Psoas muscle (tissue), 8 donors: ENCODE measurements around the gene MAP2K7. TPM values are rescaled to one million over a fixed set of nuclear protein-coding genes. Genes with fewer than 3 reads are reported as not detected.

Experiments used
- ATAC-seq, 4 donors: fragments of 200-7000 bp; cut with Tn5 transposase; one replicate each; pipeline ENCODE4 v1.9.1; 2020; ENCODE audit warnings: moderate library complexity in 3 of 4, mild to moderate bottlenecking in 2 of 4
- DNase-seq, 2 donors: peaks; one replicate each; pipeline ENCODE4 v3.0.0-alpha.2; 2020
- H3K27ac ChIP-seq: fragments of 200-600 bp; one replicate; pipeline ENCODE4 v1.8.0; 2022
- H3K27me3 ChIP-seq, 3 donors: fragments of 200-600 bp in 1 of 3; one replicate each; pipeline versions ENCODE4 v1.6.1 to v1.8.0; 2013 to 2022; ENCODE audit warnings: low read length in 2 of 3, mild to moderate bottlenecking in 2 of 3, moderate library complexity in 1 of 3; ENCODE audit not compliant: insufficient read depth in 3 of 3
- H3K36me3 ChIP-seq, 2 donors: fragments of 200-600 bp in 1 of 2; one replicate each; pipeline versions ENCODE4 v1.6.1 to v1.8.0; 2013 to 2022; ENCODE audit warnings: low read depth in 1 of 2, mild to moderate bottlenecking in 1 of 2, moderate library complexity in 1 of 2; ENCODE audit not compliant: insufficient read depth in 1 of 2
- H3K4me1 ChIP-seq: fragments of 200-600 bp; one replicate; pipeline ENCODE4 v1.8.0; 2022
- H3K4me3 ChIP-seq: fragments of 200-600 bp; one replicate; pipeline ENCODE4 v1.8.0; 2022; ENCODE audit warnings: mild to moderate bottlenecking
- H3K9me3 ChIP-seq: fragments of 200-600 bp; one replicate; pipeline ENCODE4 v1.8.0; 2022
- CTCF ChIP-seq: fragments of 200-600 bp; IDR thresholded peaks from one replicate; pipeline ENCODE4 v1.8.0; 2022; ENCODE audit warnings: antibody characterized with exemption
- WGBS, 3 donors: extraction: QIAGEN DNeasy Blood & Tissue Kit; methylation state at CpG; one replicate each; pipeline versions ENCODE4 v1.1.6 to v1.1.7; 2013; 5-methylcytosine and 5-hydroxymethylcytosine counted together
- intact Hi-C, 2 donors: fragments of 100-400 bp; cut with DNase I; formaldehyde crosslinking; loops; one replicate each; pipeline versions ENCODE4 v1.11.0 to v1.14.2; 2022
- polyA plus RNA-seq, 3 donors: library from polyadenylated mRNA; stranded (reverse); fragments of 200-250 nt; gene quantifications; one replicate each; pipeline ENCODE4 v1.2.3, GENCODE V29; 2013
- total RNA-seq, 4 donors: library from RNA; stranded (reverse); fragmentation: NEBNext Ultra II Directional in 2 of 4; extraction: Animal tissue kit (Norgen Biotek cat#: 25700) in 2 of 4; gene quantifications; one replicate each; pipeline versions ENCODE4 v1.2.1 to v1.2.4, GENCODE V29; 2021 to 2023
- donor health status: healthy with polysubstance abuse.
- donor health status: DM: no; HTN: no; CAD: no; lungs with moderate emphysema.
- donor health status: Bipolar disorder and iron deficiency.
- donor health status: healthy.
- donor health status: DM: yes; HTN: yes; CAD: no.
- donor health status: DM: no; HTN: no; CAD: no.
- donor health status: DM: no; HTN: no; CAD: no.
- donor health status: DM: yes; HTN: yes; CAD: no.

MAP2K7 gene
- total and polyA plus RNA-seq, 7 donors = 35.4 to 72.5 (median 43.9) TPM

- Histone ChIP-seq H3K4me1 (no peaks in the 10 kb centered on the region), H3K27ac (no peak overlapping the region), H3K27me3 (peaks cover 0 to 39% (median 19%) of the 10 kb centered on the region in 3 donors), H3K9me3 (no peaks in the 10 kb centered on the region), H3K4me3 (no peak overlapping the region), H3K36me3 (no peaks in the 10 kb centered on the region)
- intact Hi-C loops = no loop called here
- DNase-seq (no peak), ATAC-seq (no peak)
- 58 to 69% (median 65%) methylated on average over 6 of the region's 6 CpGs for WGBS, 3 donors
- TF ChIP-seq CTCF = no peak
Measured at GRCh38 chr19:7877249-7877836, 26.3 kb upstream of the MAP2K7 start.

- ATAC-seq = no peak
- no peak for TF ChIP-seq CTCF
- WGBS, 3 donors = 33 to 50% (median 35%) methylated on average over 16 to 18 of the region's 18 CpGs
- no peak for DNase-seq
- H3K4me1 ChIP-seq = no peaks in the 10 kb centered on the region
- H3K36me3 ChIP-seq = no peaks in the 10 kb centered on the region
- H3K4me3 ChIP-seq = no peak overlapping the region
- intact Hi-C loops = no loop called here
- no peak overlapping the region for H3K27ac ChIP-seq
- H3K9me3 ChIP-seq = no peaks in the 10 kb centered on the region
- peaks cover 0 to 21% (median 12%) of the 10 kb centered on the region in 3 donors for H3K27me3 ChIP-seq
Measured at GRCh38 chr19:7879111-7879807, 24.4 kb upstream of the MAP2K7 start.

GRCh38 chr19:7879836-7880235 is 23.8 kb upstream of the MAP2K7 start:
- DNase-seq = no peak
- Histone ChIP-seq H3K27me3 (peaks cover 0 to 15% (median 6%) of the 10 kb centered on the region in 3 donors), H3K9me3 (no peaks in the 10 kb centered on the region), H3K4me1 (no peaks in the 10 kb centered on the region), H3K27ac (no peak overlapping the region), H3K4me3 (no peak overlapping the region), H3K36me3 (no peaks in the 10 kb centered on the region)
- 34 to 52% (median 39%) methylated on average over 19 of the region's 19 CpGs for WGBS, 3 donors
- ATAC-seq = no peak
- intact Hi-C loops = no loop called here
- no peak for TF ChIP-seq CTCF

GRCh38 chr19:7881910-7882309 is 21.8 kb upstream of the MAP2K7 start:
- Histone ChIP-seq H3K36me3 (no peaks in the 10 kb centered on the region), H3K27ac (no peak overlapping the region), H3K4me3 (no peak overlapping the region), H3K27me3 (peaks cover 0 to 6% (median 2%) of the 10 kb centered on the region in 3 donors), H3K9me3 (no peaks in the 10 kb centered on the region), H3K4me1 (no peaks in the 10 kb centered on the region)
- DNase-seq (no peak), ATAC-seq (no peak)
- no peak for TF ChIP-seq CTCF
- intact Hi-C loops = no loop called here
- WGBS, 3 donors = 91 to 96% (median 94%) methylated on average over 3 of the region's 3 CpGs
